Upper lobe of left lung (tissue), 6 donors: Measurements from ENCODE around the gene ZNF557. TPM values are rescaled to one million over a fixed set of nuclear protein-coding genes. Genes with fewer than 3 reads are reported as not detected.

Source experiments
- ATAC-seq, 2 donors: fragments of 200-7000 bp; cut with Tn5 transposase; one replicate each; pipeline ENCODE4 v1.9.1; 2022; ENCODE audit warnings: mild to moderate bottlenecking in 2 of 2, moderate library complexity in 2 of 2; ENCODE audit not compliant: low FRiP score in 2 of 2
- DNase-seq, 2 donors: peaks; one replicate each; pipeline ENCODE4 v3.0.0-alpha.2; 2019 to 2020
- H3K27ac ChIP-seq, 4 donors: fragments of 200-600 bp; sonication (generic); one replicate each; pipeline ENCODE4 v1.5.1; 2016 to 2019
- H3K27me3 ChIP-seq, 4 donors: fragments of 200-600 bp; sonication (generic); one replicate each; pipeline ENCODE4 v1.5.1; 2017 to 2019
- H3K36me3 ChIP-seq, 4 donors: fragments of 200-600 bp; sonication (generic); one replicate each; pipeline ENCODE4 v1.5.1; 2016 to 2019
- H3K4me1 ChIP-seq, 4 donors: fragments of 200-600 bp; sonication (generic); one replicate each; pipeline ENCODE4 v1.5.1; 2018 to 2019
- H3K4me3 ChIP-seq, 4 donors: fragments of 200-600 bp; sonication (generic); one replicate each; pipeline ENCODE4 v1.5.1; 2017 to 2019; ENCODE audit warnings: mild to moderate bottlenecking in 2 of 4, moderate library complexity in 1 of 4
- H3K9me3 ChIP-seq, 4 donors: fragments of 200-600 bp; sonication (generic); one replicate each; pipeline ENCODE4 v1.5.1; 2018 to 2019
- EP300 ChIP-seq, 4 donors: sonication (generic); formaldehyde crosslinking; IDR thresholded peaks; one replicate each; pipeline ENCODE4 v1.5.1; 2017; ENCODE audit warnings: antibody characterized with exemption in 4 of 4, control low read depth in 2 of 4
- POLR2A ChIP-seq, 4 donors: fragments of 450-650 bp; IDR thresholded peaks; one replicate each; pipeline ENCODE4 v1.5.1; 2016 to 2017; ENCODE audit warnings: antibody characterized with exemption in 4 of 4, mild to moderate bottlenecking in 2 of 4
- POLR2AphosphoS5 ChIP-seq, 2 donors: sonication (generic); formaldehyde crosslinking; IDR thresholded peaks; one replicate each; pipeline ENCODE4 v1.5.1; 2017; ENCODE audit warnings: antibody characterized with exemption in 2 of 2
- WGBS, 2 donors: methylation state at CpG; one replicate each; pipeline ENCODE4 v1.1.5; 2017 to 2018; 5-methylcytosine and 5-hydroxymethylcytosine counted together
- total RNA-seq, 6 donors: library from RNA; depleted of rRNA in 4 of 6; stranded (reverse); fragments of >200 nt in 4 of 6; gene quantifications; one replicate each; pipeline versions ENCODE4 v1.1.0 to v1.2.1, GENCODE V29; 2016 to 2021
- TF ChIP-seq, protein P1 (sequence below), 6 experiments: fragments of 450-650 bp in 4 of 6; fragments of 200-600 bp in 2 of 6; sonication (generic) in 2 of 6; IDR thresholded peaks; one replicate each; pipeline ENCODE4 v1.5.1; 2016 to 2019; ENCODE audit warnings: antibody characterized with exemption in 6 of 6
- donor health status: DM: no; HTN: no; CAD: no; lungs with moderate emphysema.
- donor health status: DM: no; HTN: yes; CAD: no; lungs with severe emphysema.

The ZNF557 gene
- total RNA-seq, 6 donors from 2014 or later, result 2.4 to 22.0 (median 9.9) TPM

DNA sequence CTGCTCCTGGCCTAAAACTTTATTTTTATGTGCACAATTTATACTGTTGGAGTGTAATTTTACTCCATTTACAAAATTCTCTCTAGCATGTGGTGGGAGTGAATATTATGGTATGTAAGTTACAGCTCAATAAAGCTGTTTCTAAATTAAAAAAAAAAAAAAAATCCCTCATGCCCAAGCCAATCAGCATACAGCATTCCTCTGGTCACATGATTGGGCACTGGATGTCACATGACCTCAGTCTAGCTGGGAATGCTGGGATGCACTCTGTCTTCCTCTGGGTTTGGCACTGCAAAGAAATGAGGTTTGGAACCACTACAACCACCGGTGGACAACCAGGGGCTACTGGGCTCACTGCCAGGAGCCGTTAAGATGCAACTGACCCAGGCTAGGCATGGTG, 67.6 kb downstream of the ZNF557 start:
- peaks cover 12 to 33% (median 16%) of the 10 kb centered on the region in 4 donors for H3K36me3 ChIP-seq
- 51 to 100% methylated on average over 1 to 2 of the region's 2 CpGs for WGBS, 2 donors
- ATAC-seq, result no peak

More for the DNA sequence above, 67.6 kb downstream of the ZNF557 start:
- TF ChIP-seq POLR2AphosphoS5 (IDR thresholded peaks at IDR 0.05) (no peak), POLR2A (IDR thresholded peaks at IDR 0.05) (no peak), EP300 (IDR thresholded peaks at IDR 0.05) (no peak)
- TF ChIP-seq, protein P1, sequence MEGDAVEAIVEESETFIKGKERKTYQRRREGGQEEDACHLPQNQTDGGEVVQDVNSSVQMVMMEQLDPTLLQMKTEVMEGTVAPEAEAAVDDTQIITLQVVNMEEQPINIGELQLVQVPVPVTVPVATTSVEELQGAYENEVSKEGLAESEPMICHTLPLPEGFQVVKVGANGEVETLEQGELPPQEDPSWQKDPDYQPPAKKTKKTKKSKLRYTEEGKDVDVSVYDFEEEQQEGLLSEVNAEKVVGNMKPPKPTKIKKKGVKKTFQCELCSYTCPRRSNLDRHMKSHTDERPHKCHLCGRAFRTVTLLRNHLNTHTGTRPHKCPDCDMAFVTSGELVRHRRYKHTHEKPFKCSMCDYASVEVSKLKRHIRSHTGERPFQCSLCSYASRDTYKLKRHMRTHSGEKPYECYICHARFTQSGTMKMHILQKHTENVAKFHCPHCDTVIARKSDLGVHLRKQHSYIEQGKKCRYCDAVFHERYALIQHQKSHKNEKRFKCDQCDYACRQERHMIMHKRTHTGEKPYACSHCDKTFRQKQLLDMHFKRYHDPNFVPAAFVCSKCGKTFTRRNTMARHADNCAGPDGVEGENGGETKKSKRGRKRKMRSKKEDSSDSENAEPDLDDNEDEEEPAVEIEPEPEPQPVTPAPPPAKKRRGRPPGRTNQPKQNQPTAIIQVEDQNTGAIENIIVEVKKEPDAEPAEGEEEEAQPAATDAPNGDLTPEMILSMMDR (IDR thresholded peaks at IDR 0.05), result no peak
- no peak overlapping the region for H3K4me3 ChIP-seq
- no peaks in the 10 kb centered on the region for H3K4me1 ChIP-seq
- no peaks in the 10 kb centered on the region for H3K27me3 ChIP-seq
- H3K9me3 ChIP-seq, result no peaks in the 10 kb centered on the region
- no peak for DNase-seq
- H3K27ac ChIP-seq, result no peak overlapping the region

Other genes with a start within 250 kb of the ZNF557 start
- 1 to 10 TPM in 5 of 6 donors, under 1 TPM in 1; 0.79 to 7.3 (median 4.3) TPM for gene ADGRE1, start 182.1 kb upstream of the ZNF557 start, total RNA-seq
- gene MBD3L2B, start 48.3 kb upstream of the ZNF557 start, total RNA-seq, result not detected
- gene MBD3L5, start 39.1 kb upstream of the ZNF557 start, total RNA-seq, result not detected
- gene MBD3L4, start 29.5 kb upstream of the ZNF557 start, total RNA-seq, result not detected
- not detected for gene MBD3L2, start 20.4 kb upstream of the ZNF557 start, total RNA-seq
- gene MBD3L3, start 11.0 kb upstream of the ZNF557 start, total RNA-seq, result not detected
- gene INSR, start 224.7 kb downstream of the ZNF557 start, total RNA-seq, result 100 to 1,000 TPM in 1 of 6 donors, 10 to 100 TPM in 5; 32.4 to 142 (median 49.9) TPM